Measurements from ENCODE around the gene HOXD13.

HOXD13 gene

DNA sequence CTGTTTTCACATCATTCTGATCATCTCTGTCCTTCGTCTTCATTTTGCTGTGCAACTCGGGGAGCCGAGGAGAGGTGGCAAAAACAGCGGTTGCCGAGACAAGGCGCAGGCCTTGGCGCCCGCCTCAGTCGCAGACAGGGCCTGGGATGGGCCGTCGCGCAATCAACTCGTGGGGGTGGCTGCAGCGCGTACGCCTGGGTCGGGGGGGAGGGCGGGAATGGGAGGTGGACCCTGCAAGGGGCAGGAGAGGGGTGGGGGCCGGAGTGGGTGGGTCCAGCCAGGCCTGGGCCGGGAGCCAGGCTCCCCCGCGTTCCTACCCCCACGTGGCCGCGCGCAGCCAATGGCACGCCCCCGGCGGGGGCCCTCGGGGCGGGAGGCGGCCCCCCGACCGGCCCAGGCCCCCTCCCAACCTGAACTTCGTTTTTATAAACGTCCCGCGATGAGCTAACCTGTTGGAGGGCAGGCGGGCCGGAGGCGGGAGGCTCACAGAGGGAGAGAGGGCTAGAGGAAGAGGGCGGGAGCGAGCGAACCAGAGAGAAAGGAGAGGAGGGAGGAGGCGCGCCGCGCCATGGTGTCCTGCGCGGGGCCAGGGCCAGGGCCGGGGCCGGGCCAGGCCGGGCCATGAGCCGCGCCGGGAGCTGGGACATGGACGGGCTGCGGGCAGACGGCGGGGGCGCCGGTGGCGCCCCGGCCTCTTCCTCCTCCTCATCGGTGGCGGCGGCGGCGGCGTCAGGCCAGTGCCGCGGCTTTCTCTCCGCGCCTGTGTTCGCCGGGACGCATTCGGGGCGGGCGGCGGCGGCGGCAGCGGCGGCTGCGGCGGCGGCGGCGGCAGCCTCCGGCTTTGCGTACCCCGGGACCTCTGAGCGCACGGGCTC, at the start of gene HOXD13:
Gene HOXD13 (plus strand): TSS at position 452 of the 875 bp plus-strand sequence. CDS start 170 bp downstream, at position 622.
- DNase-seq = no peak

DNA sequence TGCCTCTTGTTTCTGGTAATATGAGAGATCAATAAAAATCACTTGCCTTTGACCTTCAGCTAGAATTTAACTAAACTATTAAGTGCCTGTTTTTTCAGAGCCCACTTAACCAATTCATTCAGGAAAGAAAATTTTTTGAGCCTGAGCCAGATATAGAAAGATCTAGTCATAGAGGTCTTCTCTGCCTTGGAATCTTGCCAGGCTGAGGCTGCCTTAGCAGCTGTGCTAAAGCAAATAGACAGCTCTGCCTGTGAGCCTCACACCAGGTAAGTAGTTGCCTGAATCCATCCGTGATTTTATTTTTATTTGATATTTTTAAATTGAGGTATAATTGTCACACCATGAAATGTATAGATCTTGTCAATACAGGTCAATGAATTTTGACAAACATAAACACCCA, 36.1 kb upstream of the HOXD13 start:
- peak; percentile 81 for DNase-seq

DNA sequence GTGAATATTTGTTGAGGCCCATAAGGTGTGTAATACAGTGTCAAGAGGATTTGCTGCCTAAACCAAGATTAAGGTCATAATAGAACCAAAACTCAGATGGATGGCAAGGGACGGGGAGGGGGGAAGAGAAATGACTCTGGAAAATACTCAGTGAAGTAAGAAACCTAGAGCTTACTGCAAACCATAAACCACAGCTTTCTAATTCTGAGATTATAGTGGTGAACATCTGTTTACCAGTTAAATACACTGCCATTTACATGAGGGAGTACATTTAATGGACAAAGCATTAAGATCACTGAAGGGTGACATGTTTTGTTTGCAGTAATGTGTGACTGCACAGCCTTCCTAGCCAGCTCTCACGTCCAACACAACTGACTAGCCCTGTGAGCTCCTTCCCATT, 28.6 kb upstream of the HOXD13 start:
- peak; percentile 77 for DNase-seq

DNA sequence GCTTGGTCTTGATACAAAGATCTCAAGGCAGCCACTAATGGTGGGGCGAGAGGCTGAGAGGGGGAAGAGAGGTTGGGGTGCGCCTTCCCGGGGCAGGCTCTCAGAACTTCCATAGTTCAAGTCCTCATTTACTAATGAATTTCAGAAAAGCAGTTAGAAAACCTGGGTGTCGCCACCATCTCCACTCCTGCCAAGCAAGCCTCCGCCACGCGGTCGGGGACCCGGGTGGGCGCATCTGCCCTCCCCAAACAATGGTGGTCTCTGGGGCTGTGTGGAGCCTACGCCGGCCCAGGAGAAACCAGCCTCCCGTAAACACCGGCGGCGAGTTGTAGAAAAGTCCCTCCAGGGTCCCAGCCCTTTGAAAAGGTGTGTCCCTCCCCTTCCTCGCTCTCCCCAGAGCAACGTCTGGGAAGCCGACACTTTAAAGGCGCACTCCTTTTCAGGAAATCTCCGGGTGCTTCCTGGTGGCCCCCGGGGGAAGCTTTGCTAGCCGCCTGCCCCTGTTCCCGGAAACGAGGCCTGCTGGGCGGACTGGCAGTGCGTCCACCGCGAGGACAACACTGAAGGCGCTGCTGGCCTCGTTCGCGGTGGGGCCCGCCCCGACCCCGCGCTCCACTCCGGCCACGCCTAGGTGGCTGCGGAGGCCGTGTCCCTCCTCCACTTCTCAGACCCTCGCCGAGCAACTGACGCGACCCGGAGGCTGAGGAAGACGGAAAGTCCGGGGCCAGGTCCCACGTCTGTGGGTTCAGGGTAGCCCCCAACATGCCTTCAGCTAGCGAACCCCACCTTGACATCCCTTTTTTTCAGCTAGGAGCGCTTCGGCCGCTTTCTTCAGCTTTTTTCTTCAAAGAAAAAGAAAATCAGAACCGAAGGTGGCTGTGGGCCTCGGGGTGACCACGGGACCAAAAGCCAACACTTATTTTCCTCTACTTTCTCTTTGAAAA, 25.6 kb upstream of the HOXD13 start:
- DNase-seq = no peak

DNA sequence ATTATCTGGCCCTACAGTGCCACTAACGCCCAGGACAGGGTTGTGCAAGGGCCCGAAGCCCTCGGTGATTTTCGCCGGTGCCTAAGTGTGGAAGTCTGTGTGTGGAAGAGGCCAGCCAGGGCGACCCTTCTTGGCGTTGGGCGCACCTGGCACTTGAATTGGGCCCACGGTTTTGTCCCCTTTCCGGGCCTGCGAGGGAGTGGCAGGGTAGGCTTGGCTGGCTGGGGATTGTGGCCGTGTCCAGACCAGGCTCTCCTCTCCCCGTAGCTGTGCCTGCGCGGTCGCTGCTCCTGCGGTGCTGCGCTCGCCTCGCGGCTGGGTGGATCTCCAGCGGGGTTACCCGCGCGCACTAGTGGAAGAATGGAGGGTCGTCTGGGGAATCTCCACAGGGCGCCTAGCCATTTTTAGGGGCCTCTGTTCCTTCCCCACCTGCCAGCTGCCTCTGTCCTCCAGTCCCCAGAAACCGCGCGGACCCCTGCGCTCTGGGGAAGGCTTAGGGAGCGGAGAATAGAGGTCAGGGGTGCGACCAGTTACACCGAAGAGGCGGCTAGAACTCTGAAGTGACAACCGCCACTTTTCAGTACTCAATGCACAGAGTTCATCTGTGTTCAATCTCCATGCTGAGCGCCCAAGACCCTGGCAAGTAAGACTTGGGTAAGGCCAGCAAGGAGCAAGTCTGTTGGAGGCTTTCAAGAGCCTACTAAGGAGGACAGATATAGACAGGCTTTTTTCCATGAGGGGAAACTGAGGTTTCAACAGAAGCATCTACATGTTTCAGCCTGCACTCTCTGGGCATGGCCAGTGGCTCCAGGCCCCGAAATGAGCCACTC, 24.7 kb upstream of the HOXD13 start:
- no peak for DNase-seq

DNA sequence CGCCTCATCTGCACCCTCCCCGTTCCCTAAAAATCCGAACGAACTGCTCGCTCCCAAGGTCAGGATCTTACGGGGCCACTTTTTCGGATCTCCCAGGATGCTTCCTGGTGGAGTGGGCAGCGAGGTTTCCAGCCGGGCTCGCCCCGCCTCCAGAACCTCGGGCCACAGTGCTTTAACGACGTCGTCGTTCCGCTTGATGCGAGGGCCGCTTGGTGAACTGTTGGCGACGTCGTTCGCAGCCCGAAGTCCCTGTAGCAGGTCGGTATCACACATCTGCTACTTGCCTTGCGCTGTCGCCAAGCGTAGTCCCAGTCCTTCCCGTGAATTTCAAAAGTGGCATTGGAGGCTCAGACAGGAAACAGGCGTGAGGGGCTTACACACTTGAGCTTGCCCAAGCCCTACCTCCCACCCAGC, 24.1 kb upstream of the HOXD13 start:
- no peak for DNase-seq

DNA sequence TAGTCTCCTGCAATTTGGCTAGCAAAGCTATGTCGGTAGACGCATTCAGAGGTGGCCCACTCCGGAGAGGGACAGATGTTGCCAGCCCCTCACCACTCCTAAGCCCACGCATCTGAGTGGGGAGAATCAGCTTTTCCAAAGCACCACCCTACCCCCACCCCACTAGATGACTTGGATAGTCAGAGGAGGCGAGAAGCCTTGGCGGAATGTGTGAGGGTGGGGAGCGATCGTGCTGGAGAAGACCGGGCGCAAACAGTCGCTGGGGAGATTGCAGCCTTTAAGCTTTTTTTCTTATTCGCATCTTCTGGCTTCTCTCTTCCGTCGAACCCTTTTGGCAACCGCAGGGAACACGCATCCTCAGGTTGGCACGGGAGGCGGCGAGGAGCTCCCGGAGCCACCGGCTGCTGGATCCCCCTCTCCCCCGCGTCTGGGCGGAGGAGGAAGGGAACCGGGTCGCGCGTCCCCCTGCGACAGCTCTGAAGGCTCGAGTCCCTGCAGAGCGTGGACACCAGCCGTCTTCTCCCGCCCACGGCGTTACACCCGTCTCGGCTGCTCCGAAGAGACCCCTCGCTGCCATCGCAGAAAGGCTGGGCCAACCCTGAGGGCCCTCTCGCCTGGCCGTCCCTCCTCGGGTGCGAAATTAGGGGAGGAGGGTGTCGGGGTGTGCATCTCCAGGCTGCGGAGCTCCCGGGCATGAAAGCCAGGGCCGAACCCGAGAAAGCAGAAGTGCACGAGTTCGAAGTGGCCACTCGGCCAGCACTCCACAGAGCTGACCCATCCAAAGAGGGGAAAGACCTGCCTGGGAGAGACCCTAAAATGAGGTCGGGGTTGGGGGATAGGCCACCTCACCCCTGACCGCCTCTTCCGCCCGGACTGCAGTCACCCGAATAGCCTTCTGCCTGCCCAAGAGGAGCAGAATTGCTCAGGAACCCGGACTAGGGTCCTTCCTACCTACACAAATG, 20.9 kb upstream of the HOXD13 start:
- no peak for DNase-seq

DNA sequence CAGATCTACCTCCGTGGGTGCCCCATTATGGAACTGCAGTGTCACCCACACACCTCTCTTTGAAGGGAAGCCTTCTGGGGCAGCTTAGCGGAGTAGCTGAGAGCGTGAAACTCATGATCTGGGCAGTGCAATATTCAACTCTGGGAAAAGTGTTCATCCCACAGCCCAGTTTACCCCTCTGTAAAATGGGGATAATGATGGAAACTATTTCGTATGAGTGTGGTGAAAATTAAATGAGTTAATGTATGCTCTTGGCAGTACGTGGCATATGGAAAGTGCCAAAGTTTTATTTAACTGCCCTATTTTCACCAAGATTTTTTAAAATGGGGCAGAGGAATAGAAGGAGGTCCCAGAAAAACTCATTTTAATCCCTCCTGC, 20.2 kb upstream of the HOXD13 start:
- no peak for DNase-seq

DNA sequence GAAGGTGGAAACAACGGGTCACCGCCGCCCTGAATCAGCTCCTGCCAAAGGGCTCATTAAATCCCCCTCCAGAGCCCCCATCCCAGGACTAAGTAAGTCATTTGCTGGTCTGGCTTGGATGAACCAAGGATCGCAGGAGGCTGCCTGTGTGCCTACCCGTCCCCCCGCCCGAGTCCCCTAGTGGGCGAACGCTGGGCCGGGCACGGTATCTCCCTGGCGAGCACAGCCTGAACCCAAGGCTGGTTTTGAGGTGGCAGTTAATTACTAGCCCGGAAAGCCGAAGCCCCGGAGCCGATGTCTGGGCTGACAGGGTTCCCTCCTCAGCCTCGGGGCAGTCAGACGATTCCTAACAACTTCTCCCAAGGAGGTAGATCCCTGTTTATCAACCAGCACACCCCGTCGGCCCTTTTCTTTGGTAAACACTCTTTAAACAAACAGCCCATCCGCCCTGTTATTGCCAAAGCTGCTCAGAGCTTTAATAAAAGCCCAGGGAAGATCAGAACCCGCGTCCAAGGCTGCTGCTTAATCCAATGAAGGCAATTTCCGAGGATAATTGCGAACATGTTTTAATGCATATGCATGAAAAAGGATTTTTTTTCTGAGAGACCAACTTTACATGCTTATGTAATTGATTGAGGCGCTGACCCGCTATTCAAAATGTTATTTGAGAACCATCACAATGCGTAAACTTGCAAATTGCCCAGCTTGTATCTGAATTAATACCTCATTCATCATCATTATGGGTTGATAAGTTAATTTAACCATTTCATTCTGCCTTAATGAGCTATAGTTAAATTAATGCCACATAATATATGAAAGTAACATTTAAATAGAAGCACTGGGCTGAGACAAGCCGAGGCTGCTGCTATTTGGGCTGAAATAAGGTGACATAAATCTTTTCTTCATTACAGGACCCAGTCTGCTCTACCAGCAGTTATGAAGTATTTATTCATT, 19.3 kb upstream of the HOXD13 start:
- no peak for DNase-seq

DNA sequence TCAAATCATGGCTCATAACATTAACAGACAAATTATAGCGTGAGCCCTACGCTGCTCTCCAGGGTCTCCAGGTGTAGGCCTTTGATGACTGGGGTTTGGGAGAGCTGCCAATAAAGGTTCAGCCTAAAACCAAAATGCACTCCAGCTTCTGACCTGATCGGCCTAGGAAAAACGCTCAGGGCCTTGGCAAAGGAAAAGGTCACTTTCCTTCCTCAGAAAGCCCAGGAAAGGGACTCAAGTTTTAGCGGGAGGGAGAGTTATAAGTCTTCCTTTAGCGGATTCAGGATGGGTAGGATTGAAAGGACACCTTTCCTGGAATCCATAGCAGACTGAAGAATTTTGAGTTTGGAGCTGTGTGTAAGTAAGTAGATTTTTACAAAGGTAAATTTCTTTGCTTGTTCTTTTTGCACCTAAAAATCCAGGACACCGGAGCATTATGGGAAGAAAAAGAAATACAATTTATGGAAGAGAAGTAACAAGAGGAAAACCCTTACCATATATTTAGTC, 17.5 kb upstream of the HOXD13 start:
- peak; percentile 65 for DNase-seq

DNA sequence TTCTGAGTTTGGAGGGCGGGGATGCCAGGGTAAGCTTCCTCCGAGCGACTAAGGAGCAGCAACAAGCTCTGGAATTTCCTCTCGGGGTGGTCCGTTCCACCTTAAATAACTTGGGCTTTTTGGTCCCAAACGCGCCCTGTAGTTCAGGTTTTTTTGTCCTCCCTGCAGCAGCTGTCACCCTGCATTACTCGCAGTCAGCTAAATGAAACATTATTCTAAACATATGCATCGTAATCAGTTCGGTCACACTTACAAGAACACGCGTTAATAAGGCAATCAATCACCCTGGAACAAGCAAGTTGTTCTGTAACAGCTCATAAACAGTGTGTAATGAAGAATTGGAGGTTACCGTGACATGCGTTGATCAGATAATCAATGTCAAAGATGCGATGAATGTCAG, 17.0 kb upstream of the HOXD13 start:
- no peak for DNase-seq

DNA sequence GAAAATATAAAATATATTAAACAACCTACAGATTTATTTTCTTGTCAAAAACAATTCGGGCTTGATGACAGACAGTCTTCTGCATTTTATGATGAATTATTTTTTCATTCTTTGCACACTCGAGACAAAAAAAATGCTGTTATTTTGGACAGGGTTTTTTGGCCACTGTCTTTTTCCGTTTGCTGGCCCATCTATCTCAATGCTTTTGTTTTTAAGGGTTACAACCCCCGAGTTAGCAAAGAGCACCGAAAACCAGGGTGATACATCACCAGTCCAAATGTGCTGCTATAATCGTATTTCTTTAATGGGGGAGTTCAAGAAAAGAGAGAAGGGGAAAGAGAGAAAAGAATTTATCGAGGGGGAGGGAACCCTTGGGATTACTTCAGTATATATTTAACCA, 16.5 kb upstream of the HOXD13 start:
- no peak for DNase-seq

DNA sequence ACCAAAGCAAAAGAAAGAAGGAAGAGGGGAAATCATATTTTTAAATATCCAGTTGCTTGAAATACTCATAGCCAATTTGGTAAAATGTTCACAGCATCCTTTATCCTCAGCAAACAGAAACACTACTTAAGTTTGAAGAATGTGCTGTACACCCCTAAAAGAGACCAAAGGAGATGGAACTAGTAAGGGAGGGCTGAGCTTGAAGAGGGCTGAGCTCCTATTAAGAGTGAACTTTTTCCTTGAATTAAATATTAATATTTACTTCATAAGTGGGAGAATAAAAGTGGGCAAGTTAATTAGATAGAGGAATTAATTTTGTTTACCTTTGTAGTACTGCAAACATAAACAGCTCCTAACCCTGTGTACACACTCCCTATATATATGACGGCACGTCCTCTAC, 15.7 kb upstream of the HOXD13 start:
- DNase-seq = no peak

DNA sequence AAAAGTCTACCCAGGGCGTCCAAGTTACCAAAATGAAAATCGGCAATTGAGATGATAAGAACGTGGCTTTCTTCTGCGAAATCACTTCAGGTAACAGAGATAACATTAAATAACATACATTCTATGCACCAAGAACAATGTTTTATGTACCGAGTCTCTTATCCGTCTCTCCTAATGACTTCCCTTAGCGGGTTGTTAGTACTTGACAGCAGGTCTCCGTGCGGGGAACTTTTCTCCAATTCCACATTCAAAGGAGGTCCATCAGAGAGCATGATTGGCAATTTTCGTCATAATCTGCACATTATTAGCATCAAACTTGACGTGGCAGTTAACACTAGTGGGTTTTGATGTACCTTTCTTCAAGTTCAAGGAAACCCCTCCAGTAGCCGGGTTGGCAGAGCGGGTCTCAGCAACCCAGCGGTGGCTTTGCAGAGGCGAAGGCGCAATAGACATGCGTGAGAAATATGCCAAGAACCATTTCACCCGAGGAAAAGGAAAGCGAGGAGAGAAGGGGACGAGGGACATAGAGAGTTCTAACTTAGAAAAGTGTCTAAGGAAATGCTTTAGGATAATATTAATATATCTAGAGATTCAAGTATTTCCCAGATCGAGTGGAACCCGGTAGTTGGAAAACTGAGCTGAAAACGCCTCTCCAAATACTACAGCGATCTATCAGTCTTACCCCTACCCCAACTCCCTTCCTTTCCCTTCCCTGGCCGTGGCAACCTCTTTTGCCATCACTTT, 13.8 kb upstream of the HOXD13 start:
- peak; percentile 65 for DNase-seq

DNA sequence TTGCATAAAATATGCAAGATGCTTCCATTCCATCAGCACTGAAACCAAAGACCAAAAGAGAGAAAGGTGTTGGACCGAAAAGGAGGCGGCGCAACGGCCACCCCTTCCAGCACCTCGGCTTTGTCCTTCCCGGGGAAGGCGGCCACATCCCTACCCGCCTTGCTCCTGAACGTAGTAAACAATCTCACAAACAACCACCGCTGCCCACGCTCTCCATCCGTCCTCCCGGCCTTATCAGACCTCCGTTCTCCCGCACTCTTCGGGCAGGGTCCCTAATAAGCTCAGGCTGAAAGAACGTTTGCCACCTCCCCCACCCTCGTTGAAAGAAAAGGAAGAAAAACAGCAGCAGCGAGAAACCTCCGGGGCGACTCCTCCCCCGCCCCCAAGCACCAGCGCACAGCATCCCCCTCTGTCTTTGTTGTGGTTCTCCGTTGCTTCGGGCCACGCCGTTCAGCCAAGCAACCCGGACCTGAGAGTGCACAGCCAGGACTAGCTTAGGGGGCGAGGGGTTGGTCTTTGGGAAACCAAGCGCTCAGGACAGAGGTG, 13.2 kb upstream of the HOXD13 start:
- peak; percentile 50 for DNase-seq

DNA sequence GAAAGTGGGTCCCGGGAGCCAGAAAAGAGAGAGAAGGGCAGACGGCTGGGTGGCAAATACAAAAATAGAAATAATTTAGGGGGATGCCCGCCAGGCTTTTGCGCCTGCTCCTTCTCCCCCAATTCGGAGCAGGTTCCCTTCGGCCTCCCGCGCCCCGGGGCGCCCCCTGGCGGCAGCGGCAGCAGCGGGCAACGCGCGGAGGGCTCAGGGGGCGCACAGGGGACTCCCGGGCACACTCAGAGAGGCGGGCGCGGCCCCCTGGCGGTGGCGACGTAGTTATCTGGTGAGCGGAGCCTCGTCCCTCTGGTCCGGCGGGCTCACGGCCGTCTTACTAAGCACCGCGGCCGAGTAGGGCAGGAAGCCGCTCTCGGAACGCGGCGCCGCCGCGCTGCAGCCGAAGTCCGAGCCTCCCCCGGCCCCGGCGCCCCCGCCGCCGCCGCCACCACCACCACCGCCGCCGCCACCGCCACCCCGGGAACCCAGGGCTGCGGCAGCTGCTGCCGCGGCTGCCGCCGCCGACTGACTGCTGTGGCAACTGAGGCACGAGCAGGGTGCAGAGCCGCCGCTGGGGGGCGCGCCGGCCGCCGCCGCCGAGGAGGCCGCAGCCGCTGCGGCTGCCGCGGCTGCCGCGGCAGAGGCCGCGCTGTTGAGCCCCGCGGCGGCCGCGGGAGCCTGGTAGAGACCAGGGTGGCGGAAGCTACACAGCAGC, 12.5 kb upstream of the HOXD13 start:
- no peak for DNase-seq

DNA sequence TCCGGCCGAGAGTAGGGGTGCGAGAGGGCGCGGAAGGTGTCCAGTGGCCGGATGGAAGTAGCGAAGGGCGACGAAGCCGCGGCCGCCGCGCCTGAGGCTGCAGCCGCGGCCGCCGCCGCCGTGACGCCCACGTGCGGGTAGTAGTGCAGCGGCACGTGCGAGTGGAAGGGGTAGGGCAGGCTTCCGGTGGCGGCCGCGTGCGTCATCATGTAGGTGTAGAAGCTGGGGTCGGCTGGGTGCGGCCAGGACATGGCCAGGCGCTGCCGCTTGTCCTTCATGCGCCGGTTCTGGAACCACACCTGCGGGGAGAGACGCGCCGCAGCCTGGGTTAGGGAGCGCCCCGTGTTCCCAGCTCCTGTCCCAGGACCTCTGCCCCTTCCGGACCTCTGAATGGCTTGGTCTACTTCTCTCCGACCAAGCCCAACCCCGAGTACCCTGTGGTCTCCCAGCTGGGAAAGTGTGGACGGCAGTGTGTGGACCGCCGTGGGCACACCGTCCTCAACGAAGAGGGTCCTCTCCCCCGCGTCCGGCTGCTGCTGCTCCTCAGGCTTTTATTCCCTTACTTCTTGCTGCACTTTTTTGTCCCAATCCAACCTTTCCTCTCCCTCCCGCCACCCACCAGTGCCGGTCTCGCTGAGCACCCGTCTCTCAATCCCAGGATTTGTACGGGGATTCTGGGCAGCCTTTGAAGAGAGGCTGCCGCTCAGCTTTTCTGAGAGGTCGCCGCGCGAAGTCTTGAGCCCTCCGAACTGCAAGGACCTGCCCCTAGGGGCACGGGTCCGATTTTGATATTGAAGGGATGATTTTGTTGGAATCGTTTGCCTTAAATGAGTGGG, 11.8 kb upstream of the HOXD13 start:
- no peak for DNase-seq
